Measurements from ENCODE around the gene RHBDD2. TPM values are rescaled to one million over a fixed set of nuclear protein-coding genes. Genes with fewer than 3 reads are reported as not detected.
"Not testable (repeated sequence)": the region's sequence is repeated elsewhere in the genome, so short reads cannot be mapped to it uniquely, and the experiment has no call there.

The RHBDD2 gene
- total RNA-seq, 1 donor from 2014 or later, result 47.3 TPM

DNA sequence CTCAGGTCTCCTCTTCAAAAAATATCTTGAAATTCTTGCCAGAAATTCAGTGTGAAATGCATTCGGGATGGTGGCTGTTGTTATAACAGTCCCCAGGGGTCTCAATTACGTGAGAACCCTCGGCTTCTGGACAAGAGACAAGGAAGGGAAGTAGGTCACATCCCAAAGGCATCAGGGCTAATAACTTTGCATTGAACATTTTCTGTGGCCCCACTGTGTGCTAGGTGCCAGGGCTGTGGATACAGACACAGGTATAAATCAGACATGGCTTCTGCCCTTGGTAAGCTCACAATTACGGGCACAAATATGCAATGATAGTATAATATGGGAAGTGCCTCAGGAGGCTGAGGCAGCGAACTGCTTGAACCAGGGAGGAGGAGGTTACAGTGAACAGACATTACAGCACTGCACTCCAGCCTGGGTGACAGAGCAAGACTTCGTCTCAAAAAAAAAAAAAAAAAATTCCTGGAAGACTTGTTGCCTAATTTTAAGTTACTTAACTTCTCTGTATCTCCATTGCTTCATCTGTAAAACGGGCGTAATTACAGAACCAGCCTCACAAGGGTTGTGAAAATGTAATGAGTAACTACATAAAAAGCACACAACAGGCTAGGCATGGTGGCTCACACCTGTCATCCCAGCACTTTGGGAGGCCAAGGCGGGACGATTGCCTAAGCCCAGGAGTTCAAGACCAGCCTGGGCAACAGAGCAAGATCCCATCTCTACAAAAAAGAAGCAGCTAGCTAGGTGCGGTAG is 2.5 kb upstream of the RHBDD2 start:
- TF ChIP-seq, protein P1, sequence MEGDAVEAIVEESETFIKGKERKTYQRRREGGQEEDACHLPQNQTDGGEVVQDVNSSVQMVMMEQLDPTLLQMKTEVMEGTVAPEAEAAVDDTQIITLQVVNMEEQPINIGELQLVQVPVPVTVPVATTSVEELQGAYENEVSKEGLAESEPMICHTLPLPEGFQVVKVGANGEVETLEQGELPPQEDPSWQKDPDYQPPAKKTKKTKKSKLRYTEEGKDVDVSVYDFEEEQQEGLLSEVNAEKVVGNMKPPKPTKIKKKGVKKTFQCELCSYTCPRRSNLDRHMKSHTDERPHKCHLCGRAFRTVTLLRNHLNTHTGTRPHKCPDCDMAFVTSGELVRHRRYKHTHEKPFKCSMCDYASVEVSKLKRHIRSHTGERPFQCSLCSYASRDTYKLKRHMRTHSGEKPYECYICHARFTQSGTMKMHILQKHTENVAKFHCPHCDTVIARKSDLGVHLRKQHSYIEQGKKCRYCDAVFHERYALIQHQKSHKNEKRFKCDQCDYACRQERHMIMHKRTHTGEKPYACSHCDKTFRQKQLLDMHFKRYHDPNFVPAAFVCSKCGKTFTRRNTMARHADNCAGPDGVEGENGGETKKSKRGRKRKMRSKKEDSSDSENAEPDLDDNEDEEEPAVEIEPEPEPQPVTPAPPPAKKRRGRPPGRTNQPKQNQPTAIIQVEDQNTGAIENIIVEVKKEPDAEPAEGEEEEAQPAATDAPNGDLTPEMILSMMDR (conservative IDR thresholded peaks at IDR 0.05; ENCODE audit: low read depth, low read length), result no peak
- no peak for DNase-seq (ENCODE audit: low read depth)
- no peak overlapping the region for H3K4me3 ChIP-seq (ENCODE audit: low read depth, low read length)

DNA sequence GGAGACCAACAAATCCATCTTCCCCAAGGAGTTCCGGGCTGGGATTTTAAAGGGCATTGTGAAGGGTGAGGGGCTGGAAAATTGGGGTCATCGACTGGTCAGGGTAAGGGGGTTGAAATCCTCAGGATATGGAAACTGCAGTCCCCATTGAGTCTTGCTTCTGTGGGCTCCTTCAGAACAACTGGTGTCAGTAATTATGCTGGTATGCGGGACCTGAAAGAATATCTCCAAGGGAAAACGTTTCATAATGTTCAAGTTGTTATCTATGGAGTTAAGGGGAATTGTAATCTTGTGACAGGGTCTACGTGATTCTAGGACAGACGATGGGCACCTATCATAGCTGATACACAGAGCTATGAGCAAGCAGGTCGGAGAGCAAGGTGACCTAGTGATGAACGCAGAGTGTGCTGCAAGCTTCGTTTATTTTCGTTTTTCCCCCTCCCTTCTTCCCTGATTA is 494 bp upstream of the RHBDD2 start:
- peak overlapping the region; percentile 44 for H3K4me3 ChIP-seq (ENCODE audit: low read depth, low read length)
- DNase-seq (ENCODE audit: low read depth), result no peak
- TF ChIP-seq, protein P1 (conservative IDR thresholded peaks at IDR 0.05; ENCODE audit: low read depth, low read length), result no peak

DNA sequence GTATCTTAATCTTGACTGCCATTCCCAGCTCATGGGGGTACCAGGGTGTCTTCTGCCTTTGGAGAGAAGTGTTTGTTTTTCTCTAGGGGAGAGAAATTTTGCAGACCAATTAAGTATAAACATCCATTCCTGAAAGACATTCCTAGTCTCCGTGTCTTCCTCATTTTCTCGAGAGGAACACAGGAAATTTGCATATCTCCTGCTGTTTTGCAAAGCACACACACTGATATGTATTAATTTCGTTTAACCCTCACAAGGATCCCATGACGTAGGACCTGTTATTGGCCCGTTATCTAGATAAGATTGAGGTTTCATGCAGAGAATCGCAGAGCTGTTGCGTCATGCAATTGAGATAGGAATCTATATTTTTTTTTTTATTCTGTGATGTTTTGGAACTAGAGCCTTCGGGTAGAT is 944 bp downstream of the RHBDD2 start:
- DNase-seq (ENCODE audit: low read depth), result no peak
- TF ChIP-seq, protein P1 (conservative IDR thresholded peaks at IDR 0.05; ENCODE audit: low read depth, low read length), result no peak
- H3K4me3 ChIP-seq (ENCODE audit: low read depth, low read length), result peak overlapping the region; percentile 91

- TF ChIP-seq, protein P1 (conservative IDR thresholded peaks at IDR 0.05; ENCODE audit: low read depth, low read length), result no peak
- H3K4me3 ChIP-seq (ENCODE audit: low read depth, low read length), result peak overlapping the region; percentile 91
- no peak for DNase-seq (ENCODE audit: low read depth)
Measured at GRCh38 chr7:75880242-75880641, 1.4 kb downstream of the RHBDD2 start.

DNA sequence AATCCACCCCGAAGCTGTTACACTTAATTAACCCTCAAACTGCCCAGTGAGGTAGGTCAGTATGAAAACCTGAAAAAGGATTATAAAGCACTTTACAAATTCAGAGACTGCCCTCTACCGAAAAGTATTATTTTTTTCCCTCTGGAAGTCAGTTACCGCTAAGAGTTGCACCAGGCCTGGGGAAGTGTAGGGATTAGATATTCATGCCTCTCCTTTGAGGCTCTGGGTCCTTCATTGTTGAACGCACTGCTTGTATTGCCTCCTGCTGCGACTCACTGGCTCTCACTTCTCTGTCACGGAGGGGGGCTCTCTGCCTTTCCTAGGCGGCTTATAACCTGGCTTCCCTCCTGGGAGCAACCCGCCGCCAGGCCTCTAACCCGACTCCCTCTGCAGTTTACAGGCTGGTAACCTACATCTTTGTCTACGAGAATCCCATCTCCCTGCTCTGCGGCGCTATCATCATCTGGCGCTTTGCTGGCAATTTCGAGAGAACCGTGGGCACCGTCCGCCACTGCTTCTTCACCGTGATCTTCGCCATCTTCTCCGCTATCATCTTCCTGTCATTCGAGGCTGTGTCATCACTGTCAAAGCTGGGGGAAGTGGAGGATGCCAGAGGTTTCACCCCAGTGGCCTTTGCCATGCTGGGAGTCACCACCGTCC is 2.7 kb downstream of the RHBDD2 start:
- DNase-seq (ENCODE audit: low read depth), result no peak
- H3K4me3 ChIP-seq (ENCODE audit: low read depth, low read length), result no peak overlapping the region
- TF ChIP-seq, protein P1 (conservative IDR thresholded peaks at IDR 0.05; ENCODE audit: low read depth, low read length), result no peak

DNA sequence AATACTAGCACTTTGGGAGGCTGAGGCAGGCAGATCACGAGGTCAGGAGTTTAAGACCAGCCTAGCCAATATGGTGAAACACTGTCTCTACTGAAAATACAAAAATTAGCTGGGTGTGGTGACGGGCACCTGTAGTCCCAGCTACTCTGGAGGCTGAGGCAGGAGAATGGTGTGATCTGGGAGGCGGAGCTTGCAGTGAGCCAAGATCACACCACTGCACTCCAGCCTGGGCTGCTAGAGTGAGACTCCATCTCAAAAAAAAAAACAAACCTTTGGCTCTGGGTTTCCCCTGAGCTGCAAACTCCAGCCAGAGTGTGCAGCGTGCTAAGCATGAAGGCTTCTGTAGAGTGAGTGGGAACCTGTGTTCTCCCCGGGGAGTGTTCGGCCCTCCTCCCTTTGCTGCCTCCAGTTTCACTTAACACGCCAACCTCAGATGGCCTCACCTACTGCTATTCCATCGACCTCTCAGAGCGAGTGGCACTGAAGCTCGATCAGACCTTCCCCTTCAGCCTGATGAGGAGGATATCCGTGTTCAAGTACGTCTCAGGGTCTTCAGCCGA is 4.5 kb downstream of the RHBDD2 start:
- not testable (repeated sequence) for DNase-seq (ENCODE audit: low read depth); H3K4me3 ChIP-seq (ENCODE audit: low read depth, low read length)

GRCh38 chr7:75884476-75884875 is 5.6 kb downstream of the RHBDD2 start:
- DNase-seq (ENCODE audit: low read depth), result no peak
- TF ChIP-seq, protein P1 (conservative IDR thresholded peaks at IDR 0.05; ENCODE audit: low read depth, low read length), result no peak
- no peak overlapping the region for H3K4me3 ChIP-seq (ENCODE audit: low read depth, low read length)

All from epithelial cell of proximal tubule (primary cell).